GM21515 (cell line): ENCODE results near the gene CTNND2.

Experiments
- ATAC-seq: cut with Tn5 transposase; IDR thresholded peaks from one replicate; pipeline ENCODE4 v1.9.1; 2021; ENCODE audit not compliant: unreplicated experiment

Gene CTNND2

DNA sequence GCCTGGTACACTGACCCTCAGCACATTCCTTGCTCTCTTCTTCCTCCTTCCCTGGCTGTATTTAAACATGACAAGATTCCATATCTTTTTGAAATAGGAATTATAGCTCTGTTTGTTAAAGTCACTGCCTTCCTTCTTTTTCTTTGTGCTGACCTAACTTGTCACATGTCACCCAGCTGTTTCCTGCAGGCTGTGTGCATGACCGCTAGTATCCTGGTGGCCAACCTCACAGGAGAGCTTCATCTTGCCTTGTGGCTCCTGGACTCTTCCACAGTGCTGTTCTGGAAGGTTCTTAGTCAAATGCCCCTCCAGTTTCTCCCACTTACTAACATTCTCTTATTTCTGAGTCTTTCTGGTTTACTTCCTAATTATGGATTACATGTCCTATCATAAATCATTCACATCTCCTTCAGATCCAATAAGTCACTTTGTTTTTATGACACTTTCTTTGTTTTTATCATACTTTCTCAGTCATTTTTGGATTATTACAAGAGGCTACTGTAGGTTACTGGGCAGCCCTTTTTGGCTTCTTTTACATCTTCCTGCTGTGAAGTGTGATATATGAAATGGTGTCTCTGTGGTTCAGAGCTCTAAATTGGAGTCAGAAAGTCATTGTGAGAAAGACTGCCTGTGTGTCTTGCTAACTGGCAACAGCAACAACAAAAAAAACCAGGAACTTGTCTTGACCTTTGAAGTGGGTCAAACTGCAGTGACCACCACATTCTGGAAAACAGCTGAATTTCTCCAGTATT lies 679.6 kb downstream of the CTNND2 start:
- ATAC-seq: no peak

DNA sequence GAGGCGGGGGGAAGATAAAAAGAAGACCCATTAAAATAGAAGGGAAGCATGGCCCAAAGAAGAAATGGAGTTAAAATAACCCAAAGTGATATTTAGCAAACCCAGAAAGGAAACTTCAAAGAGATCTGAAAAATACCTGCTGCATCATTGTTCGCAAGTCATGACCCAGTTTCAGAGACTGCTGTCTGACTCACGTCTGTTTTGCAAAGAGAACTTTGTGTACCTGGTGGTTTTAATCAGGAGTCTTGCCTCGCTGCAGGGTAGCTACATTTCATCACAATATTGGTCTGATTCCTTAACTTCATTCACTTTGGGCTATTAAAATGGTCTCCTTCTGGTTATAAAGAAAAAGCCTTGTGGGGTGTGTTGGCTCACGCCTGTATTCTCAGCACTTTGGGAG lies 682.1 kb downstream of the CTNND2 start:
- no peak for ATAC-seq

DNA sequence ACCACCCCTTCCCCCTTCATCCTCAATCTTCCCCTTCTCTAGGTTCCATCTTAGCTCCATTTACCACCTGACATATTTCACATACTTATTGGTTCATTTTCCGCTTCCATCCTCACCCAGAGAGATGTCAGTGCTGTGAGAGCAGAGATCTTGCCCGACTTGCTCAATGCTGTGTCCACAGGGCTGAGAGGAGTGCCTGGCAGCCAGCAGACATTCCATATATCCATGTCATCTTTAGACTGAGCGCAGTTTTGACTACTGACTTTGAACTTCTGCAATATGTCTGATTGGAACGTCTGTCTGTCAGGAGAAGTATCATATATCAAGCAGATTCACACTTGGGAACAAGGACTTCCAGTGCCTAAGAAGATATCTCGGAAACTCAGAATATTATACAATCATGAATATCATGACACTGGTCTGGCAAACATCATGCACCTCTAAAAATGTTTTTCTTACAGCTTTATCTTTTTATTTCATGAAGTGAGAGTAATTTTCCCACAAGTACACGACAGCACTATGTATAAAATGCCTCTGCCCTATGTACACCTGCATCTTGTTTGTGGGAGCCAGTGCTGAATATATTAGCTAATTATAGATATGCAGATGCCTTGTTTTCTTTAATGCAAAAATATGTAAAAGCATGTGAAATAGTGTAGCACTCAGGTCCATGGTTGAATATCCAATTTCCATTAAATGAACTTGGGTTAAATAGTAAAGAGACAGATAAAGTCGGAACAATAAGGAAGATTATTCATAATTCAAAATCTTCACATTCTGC lies 689.2 kb downstream of the CTNND2 start:
- no peak for ATAC-seq

GRCh38 chr5:11212706-11213105 lies 691.5 kb downstream of the CTNND2 start:
- no peak for ATAC-seq

GRCh38 chr5:11197726-11198125 lies 706.5 kb downstream of the CTNND2 start:
- no peak for ATAC-seq

- ATAC-seq: no peak
Observed at GRCh38 chr5:11191673-11192072, 712.6 kb downstream of the CTNND2 start.

DNA sequence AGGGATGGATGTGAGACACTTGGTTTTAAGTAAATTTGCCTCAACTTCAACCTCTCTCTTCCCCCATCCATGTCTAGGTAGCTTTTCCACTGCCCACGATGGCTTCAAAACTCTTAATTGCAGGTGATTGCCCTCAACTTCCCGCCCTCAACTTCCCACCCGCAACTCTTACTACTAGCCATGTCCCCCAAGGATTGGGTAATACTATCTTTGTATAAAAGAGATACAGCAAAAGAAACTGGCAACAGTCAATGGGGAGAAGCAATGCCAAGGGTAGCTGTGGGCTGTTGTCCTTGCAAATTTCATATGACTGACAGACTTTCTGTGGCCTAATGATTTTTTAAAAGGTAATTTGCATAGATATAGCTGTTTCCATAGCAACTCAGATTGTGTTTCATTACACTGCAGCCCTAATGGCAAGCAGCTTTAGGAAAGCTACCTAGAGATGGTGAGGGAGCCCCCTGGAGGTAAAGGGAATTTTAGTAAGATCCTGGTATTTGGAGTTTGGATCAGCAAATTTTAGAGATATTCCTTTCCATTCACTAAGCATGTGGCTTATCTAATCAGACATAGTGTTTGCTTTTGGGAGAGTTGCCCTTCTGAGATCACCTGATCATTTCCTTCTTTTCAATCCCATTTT lies 721.7 kb downstream of the CTNND2 start:
- ATAC-seq: peak; percentile 58

- ATAC-seq: no peak
Observed at GRCh38 chr5:11181940-11182339, 722.3 kb downstream of the CTNND2 start.

- no peak for ATAC-seq
Observed at GRCh38 chr5:11180890-11181289, 723.4 kb downstream of the CTNND2 start.

DNA sequence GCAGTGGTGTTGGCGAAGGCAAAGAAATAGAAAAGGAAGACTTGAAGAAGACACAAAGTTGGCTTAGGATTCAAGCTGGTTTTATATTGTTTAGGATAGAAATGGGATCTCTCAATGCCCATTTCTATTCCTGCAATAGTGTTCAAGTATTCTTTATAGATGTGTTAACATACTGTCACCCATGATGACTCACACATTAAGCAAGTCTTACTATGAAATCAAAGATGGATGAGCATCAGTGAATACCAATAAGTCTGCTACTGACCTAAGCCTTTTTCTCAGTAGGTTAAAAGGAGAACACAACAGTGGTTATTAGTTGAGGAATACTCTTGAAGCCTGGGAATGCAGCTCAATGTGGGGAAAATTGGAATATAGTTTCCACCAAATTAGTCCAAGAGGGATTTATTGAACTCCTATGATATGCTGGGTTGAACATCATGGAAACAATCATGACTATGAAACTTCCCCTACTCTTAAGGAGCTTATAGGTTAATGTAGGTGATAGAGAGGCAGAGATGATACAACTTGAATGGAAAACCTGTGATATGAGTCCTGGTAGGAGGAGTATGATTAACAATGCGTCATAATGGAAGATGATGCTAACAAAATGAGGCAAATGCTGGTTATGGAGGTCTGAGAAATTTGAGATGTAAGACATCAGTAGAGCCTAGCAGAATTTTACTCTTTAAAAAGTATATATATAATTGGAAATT lies 726.1 kb downstream of the CTNND2 start:
- ATAC-seq: no peak

DNA sequence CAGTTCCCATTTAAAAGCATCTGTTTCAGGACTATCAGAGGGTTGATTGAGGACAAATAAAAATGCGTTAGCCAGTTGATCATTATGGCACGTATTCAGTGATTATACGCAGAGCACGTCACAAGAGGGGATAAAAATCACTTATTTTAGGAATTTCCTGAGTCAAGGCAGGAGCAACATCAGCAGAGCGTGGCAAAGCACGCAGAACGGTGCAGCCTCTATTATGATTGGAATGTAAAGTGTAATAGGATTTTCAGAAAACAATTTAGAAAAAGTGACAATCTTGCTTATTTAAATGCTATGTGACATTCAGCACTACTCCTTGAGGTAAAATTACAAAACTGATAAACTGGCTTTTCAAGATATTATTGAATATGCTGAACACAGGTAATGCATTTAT lies 729.7 kb downstream of the CTNND2 start:
- no peak for ATAC-seq

DNA sequence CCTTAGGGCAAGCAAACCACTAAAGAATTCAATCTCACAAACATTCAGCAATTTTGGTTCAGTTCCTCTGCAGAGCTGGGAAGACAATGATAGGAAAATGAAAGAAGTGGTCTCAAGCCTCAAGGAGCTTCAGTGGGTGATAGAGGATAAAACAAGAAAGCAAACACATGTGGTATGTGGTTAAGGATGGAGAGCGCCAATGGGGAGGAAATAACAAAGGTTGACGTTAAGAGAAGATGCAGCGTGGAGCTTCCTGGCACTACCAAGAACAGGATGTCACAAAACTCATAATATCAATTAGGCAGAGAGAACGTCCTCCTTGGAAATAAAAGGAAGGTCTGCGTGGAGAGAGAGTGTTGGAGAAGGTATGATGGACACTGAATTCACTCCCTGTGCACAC lies 731.8 kb downstream of the CTNND2 start:
- ATAC-seq: no peak

DNA sequence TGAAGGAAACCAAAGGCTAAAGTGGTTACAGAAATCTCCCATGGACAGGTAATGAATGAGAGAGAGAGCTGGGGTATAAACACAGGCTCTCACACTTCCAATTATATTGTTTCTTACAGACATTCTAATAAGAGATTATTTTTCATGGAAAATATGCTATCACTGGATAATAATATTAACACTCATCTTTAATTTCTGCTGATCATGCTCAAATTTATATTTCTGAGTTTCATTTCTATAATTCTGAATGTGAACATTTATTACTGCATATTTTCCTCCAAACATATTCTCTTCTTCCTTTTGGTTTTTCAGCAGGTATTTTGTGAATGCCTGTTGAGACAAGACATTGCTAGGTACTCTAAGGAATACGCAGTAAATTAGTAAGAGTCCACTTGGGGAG lies 733.0 kb downstream of the CTNND2 start:
- no peak for ATAC-seq

DNA sequence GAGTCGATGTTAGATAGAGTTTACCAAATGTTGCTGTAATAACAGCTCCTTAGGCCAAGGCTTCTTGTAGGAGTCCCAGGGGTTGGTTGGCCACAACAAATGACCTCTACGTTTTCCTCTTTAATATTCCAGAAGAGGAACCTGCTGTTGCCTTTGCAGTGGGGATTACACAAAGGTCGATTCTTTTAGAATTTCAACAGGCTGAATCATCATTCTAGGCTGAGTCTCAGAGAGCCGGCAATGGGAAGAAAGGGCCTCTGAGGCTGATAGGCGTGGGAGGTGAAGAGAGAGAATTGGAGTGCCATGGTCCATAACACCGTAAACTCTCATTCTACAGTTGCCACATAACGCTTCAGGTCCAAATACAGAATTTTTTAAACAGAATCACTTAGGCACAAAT lies 737.3 kb downstream of the CTNND2 start:
- no peak for ATAC-seq

GRCh38 chr5:11164531-11165294 lies 739.5 kb downstream of the CTNND2 start:
- no peak for ATAC-seq

- no peak for ATAC-seq
Observed at GRCh38 chr5:11157132-11157531, 747.1 kb downstream of the CTNND2 start.

DNA sequence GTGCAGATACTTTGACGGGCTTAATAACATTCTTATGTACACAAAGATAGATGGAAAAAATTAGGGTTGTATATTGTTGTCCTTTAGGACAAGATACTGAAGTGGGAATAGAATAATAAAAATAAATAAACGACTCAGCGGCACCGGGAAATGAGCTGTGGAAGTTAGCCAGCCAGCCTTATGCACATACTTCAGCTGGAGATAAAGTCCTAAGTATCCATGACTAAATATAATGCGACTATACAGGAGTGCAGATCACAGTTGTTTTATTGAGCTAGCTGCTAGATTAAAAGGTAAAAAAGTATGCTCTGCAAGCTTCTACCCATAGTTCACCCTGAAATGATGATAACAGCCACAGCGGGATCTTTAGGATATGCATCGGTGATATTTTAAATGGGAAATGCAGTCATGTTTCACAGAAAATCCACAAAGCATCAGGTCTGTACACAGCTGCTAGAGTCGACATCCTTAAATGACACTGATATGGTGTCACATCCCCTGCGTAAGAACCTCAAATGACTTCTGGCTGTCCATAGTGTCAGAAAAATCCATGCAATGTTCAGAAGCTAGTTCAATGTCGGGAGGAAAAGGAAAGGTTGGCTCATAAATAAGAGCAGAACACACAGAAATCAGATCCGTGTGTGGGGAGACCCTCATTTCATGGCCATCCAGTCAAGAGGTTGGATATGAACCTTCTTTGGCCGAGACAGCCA lies 750.4 kb downstream of the CTNND2 start:
- no peak for ATAC-seq

GRCh38 chr5:11152368-11152767 lies 751.9 kb downstream of the CTNND2 start:
- ATAC-seq: no peak

DNA sequence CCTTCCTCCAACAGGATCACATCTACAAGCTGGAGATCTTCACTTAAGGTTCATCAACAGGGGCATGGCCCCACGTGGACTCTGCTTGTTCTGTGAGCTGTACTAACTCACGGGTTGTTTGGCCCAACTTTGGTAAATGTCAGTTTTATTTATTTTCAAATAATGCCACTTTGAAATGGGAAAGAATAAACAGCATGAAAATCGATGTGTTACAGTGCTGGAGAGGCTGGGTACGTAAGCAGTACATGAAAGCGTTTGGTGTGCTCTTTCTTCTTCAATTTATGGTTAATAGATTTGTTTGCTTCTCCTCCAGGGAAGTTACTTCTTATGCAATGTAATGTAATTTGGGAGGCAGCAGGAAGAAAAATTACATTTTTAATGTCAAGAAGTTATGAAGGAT lies 753.3 kb downstream of the CTNND2 start:
- ATAC-seq: no peak
